ENCODE data around the gene ITGA11.

ITGA11 gene

DNA sequence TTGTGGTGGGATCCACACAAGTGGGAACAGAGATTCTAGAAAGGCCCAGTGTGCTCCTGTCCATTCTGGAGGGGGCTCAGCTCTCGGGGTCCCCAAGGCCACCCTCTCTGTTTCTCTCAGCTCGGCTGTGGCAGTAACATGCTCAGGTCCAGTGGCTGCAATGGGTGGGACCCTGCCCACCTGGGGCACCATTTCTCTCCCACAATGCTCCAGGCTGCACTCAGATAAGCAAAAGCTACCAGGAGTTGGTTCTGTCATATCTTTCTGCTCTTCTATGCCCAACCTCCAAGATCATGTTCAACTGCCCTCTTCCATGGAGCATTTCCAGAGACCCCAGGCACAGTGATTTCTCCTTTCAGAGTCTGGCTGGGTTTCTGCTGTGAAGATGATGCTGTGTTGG lies 40.8 kb downstream of the ITGA11 start:
- TF ChIP-seq, protein P1, sequence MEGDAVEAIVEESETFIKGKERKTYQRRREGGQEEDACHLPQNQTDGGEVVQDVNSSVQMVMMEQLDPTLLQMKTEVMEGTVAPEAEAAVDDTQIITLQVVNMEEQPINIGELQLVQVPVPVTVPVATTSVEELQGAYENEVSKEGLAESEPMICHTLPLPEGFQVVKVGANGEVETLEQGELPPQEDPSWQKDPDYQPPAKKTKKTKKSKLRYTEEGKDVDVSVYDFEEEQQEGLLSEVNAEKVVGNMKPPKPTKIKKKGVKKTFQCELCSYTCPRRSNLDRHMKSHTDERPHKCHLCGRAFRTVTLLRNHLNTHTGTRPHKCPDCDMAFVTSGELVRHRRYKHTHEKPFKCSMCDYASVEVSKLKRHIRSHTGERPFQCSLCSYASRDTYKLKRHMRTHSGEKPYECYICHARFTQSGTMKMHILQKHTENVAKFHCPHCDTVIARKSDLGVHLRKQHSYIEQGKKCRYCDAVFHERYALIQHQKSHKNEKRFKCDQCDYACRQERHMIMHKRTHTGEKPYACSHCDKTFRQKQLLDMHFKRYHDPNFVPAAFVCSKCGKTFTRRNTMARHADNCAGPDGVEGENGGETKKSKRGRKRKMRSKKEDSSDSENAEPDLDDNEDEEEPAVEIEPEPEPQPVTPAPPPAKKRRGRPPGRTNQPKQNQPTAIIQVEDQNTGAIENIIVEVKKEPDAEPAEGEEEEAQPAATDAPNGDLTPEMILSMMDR (IDR thresholded peaks at IDR 0.05; ENCODE audit: extremely low read depth, missing control alignments) = no peak
- DNase-seq (ENCODE audit: low spot score) = no peak

GRCh38 chr15:68389936-68390817 lies 41.8 kb downstream of the ITGA11 start:
- TF ChIP-seq, protein P1 (IDR thresholded peaks at IDR 0.05; ENCODE audit: extremely low read depth, missing control alignments) = no peak
- peak; percentile 53 for DNase-seq (ENCODE audit: low spot score)

- no peak for DNase-seq (ENCODE audit: low spot score)
- TF ChIP-seq, protein P1 (IDR thresholded peaks at IDR 0.05; ENCODE audit: extremely low read depth, missing control alignments) = no peak
Observed at GRCh38 chr15:68389041-68389930, 42.7 kb downstream of the ITGA11 start.

DNA sequence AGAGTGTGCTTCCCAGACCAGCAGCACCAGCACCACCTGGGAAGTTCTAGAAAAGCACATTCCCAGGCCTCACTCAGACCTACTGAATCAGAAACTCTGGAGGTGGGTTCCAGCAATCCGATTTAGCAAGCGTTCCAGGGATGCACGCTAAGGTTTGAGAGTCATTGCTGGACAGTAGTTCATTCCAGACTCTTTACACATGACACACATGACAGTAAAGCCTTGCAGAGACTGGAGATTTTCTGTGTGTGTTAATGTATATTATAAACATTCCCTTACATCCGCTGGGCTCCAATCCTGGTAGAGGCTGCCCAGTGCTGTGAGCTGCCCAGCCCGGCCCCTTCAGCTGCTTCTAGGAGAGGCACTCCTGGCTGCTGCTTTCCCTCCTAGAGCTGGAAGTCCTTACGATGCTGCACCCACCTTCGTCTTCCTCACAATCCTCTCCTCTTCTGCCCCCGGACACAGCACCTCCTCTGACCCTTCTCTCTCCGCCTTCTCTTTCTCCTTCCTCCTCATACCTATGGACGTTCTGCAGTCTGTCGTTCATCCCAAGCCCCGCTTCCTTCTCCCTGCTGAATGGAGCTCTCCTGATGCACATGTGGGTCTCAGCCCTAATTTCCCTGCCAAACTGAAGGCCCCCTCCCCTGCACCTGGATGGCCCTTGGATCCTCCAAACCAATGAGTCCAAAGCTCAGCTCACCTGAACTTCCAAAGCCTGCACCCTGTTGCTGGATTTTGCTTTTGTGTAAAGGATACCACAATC lies 44.4 kb downstream of the ITGA11 start:
- TF ChIP-seq, protein P1 (IDR thresholded peaks at IDR 0.05; ENCODE audit: extremely low read depth, missing control alignments) = no peak

DNA sequence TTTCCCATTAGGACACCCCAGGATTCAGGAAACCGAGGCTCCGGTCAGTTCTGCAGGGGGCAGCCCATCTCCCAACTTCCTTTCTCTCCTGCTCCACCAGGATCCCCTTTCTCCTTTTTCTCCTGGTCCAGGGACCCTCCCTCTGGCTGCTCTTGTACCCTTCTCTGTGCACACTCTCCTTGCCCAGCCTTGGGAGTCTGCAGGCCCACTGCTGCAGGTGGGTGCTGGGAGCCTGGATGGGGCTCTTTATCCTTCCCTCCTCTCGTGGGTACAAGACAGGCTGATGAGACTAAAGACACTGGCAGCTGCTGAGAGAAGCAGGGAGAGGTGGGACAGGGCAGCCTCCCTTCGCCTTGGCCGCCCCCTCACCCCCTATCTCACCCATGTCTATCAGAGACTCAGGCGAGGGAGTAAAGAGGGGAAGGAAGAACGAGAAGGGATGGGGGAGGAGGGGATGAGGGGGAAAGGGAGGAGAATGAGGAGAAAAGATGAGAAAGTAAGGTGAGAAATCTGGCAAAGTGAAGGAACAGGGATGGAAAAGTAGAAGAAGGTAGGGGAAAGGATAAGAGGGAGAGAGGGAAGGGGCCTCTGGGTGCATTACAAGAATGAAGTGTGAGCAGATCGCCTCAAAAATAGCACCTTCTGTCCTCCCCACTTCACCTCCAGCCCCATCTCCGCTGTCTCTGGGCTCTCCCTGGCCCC lies 45.2 kb downstream of the ITGA11 start:
- no peak for DNase-seq (ENCODE audit: low spot score)
- TF ChIP-seq, protein P1 (IDR thresholded peaks at IDR 0.05; ENCODE audit: extremely low read depth, missing control alignments) = no peak

More for the DNA sequence above, 44.4 kb downstream of the ITGA11 start:
- no peak for DNase-seq (ENCODE audit: low spot score)

DNA sequence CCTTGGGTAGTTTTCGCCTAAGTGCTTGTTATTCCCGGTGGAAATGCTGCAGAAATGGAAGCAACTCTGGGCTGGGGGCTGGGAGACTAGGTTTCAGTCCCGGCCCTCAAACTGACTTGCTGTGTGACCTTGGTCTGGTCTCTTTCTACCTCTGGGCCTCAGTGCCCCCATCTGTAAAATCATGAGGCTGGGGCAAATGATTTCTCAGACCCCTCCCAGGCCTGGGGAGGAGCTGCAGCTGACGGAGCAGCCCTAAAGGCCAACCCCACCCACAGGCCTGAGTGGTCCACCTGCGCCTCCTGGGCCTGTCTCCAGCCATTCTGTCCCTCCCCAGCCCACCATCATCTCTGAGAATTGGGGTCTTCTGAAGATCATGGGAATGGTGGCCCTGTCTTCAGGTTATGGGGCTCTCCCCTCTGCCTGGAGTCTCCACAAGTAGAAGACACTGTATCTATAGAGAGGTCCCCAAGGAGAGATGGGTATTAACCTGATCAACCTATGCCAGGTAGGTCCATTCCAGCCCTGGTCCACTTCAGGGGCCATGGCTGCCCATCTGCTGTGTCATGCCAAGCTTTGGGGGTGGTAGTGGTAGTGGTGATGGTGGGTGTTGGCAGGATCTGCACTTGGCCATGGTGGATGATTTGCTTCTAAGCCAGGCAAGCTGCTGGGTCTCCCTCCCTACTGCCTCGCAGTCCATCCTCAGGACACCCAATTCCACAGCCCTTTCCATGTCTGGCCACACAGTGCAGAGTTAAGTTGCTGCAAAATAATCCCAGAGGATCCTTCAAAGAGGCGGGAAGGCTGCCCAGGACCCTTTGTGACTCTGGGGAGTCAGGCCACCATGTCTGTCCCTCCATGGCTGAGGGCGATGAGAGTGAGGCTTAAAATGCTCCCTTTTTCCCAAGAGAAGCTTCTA lies 46.0 kb downstream of the ITGA11 start:
- TF ChIP-seq, protein P1 (IDR thresholded peaks at IDR 0.05; ENCODE audit: extremely low read depth, missing control alignments) = no peak
- no peak for DNase-seq (ENCODE audit: low spot score)

All from GM20000 (cell line).